Uterus (tissue), 2 donors: ENCODE data around the gene HOXA10.

Experiments
- CTCF ChIP-seq, 4 experiments: fragments of 200-600 bp in 2 of 4; fragments of 450-650 bp in 2 of 4; sonication (generic) in 2 of 4; IDR thresholded peaks; one replicate each; pipeline ENCODE4 v1.5.1; 2016 to 2019; ENCODE audit warnings: antibody characterized with exemption in 4 of 4, mild to moderate bottlenecking in 2 of 4, moderate library complexity in 1 of 4
- POLR2A ChIP-seq, 2 donors: fragments of 450-650 bp; IDR thresholded peaks; one replicate each; pipeline ENCODE4 v1.6.1; 2016; ENCODE audit warnings: antibody characterized with exemption in 2 of 2, mild to moderate bottlenecking in 1 of 2, moderate library complexity in 1 of 2

DNA sequence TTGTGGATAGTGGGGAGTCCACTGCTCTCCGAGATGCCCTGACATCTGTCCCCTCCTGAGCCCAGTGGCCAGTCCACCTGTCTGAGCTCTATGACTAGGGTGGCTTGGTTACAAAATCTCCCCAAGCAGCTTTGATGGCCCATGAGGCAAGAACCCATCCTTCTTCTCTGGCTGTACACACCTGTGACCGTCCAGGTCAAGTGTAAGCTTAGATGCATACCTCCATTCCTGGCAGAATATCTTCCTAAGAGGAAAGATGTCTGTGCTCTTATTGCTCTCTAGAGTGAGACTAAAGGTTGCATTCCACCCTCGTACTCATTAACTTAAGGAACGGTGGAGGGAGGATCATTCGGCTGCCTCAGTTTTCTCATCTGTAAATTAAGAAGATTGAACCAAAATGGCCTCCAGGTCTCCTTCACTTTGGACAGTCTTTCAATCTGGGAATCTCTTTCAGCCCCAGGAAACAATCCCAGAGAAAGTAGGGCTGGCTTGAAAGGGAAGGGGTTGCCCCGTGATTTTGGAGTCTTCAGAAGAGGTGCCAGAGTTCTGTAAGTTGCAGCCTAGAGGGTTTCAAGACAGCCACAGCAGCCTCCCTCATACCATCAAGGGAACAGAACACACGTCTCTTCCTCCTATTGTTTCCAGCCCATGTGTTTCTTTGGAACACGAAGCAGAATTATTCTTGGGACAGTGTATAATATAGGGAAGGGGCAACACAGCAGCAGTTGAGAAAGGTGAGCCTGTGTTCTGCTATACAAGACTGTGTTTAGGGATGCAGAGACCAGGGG is 49.0 kb downstream of the HOXA10 start:
- TF ChIP-seq CTCF (IDR thresholded peaks at IDR 0.05) (no peak), POLR2A (IDR thresholded peaks at IDR 0.05) (no peak)
